ENCODE results near the gene RGS3. TPM values are rescaled to one million over a fixed set of nuclear protein-coding genes. Genes with fewer than 3 reads are reported as not detected.

RGS3 gene
- total RNA-seq, 1 experiment from 2014 or later: 148 TPM

GRCh38 chr9:113600023-113600823 lies 136.7 kb downstream of the RGS3 start:
- peaks cover 33% of the 10 kb centered on the region for H3K36me3 ChIP-seq
- no peaks in the 10 kb centered on the region for H3K9me3 ChIP-seq
- DNase-seq: peak; percentile 92
- no peak overlapping the region for H3K4me3 ChIP-seq
- H3K27me3 ChIP-seq: no peaks in the 10 kb centered on the region

GRCh38 chr9:113600871-113601614 lies 137.5 kb downstream of the RGS3 start:
- DNase-seq: no peak
- peaks cover 24% of the 10 kb centered on the region for H3K36me3 ChIP-seq
- no peaks in the 10 kb centered on the region for H3K27me3 ChIP-seq
- no peak overlapping the region for H3K4me3 ChIP-seq
- H3K9me3 ChIP-seq: no peaks in the 10 kb centered on the region

- Histone ChIP-seq H3K27me3 (no peaks in the 10 kb centered on the region), H3K36me3 (peaks cover 18% of the 10 kb centered on the region), H3K4me3 (no peak overlapping the region), H3K9me3 (no peaks in the 10 kb centered on the region)
- no peak for DNase-seq
Observed at GRCh38 chr9:113601656-113602055, 138.1 kb downstream of the RGS3 start.

- Histone ChIP-seq H3K4me3 (no peak overlapping the region), H3K27me3 (no peaks in the 10 kb centered on the region), H3K9me3 (no peaks in the 10 kb centered on the region), H3K36me3 (peaks cover 11% of the 10 kb centered on the region)
- DNase-seq: peak; percentile 97
Observed at GRCh38 chr9:113602126-113603047, 138.9 kb downstream of the RGS3 start.

- H3K4me3 ChIP-seq: no peak overlapping the region
- H3K36me3 ChIP-seq: peaks cover 5% of the 10 kb centered on the region
- H3K9me3 ChIP-seq: no peaks in the 10 kb centered on the region
- H3K27me3 ChIP-seq: no peaks in the 10 kb centered on the region
- no peak for DNase-seq
Observed at GRCh38 chr9:113603048-113603375, 139.5 kb downstream of the RGS3 start.

- no peak for DNase-seq
- H3K36me3 ChIP-seq: no peaks in the 10 kb centered on the region; the same call in 1 of the 2 replicates
- no peak overlapping the region for H3K4me3 ChIP-seq
- no peaks in the 10 kb centered on the region for H3K27me3 ChIP-seq
- H3K9me3 ChIP-seq: no peaks in the 10 kb centered on the region
Observed at GRCh38 chr9:113603773-113604172, 140.2 kb downstream of the RGS3 start.

- no peak for DNase-seq
- Histone ChIP-seq H3K9me3 (no peaks in the 10 kb centered on the region), H3K27me3 (no peaks in the 10 kb centered on the region), H3K4me3 (no peak overlapping the region), H3K36me3 (no peaks in the 10 kb centered on the region; the same call in 1 of the 2 replicates)
Observed at GRCh38 chr9:113604393-113604792, 140.9 kb downstream of the RGS3 start.

GRCh38 chr9:113606510-113606909 lies 143.0 kb downstream of the RGS3 start:
- no peak for DNase-seq
- H3K27me3 ChIP-seq: no peaks in the 10 kb centered on the region
- no peak overlapping the region for H3K4me3 ChIP-seq
- H3K9me3 ChIP-seq: no peaks in the 10 kb centered on the region
- H3K36me3 ChIP-seq: no peaks in the 10 kb centered on the region

GRCh38 chr9:113608082-113608685 lies 144.7 kb downstream of the RGS3 start:
- Histone ChIP-seq H3K36me3 (no peaks in the 10 kb centered on the region), H3K27me3 (no peaks in the 10 kb centered on the region), H3K9me3 (no peaks in the 10 kb centered on the region), H3K4me3 (no peak overlapping the region)
- DNase-seq: no peak

GRCh38 chr9:113609562-113610318 lies 146.2 kb downstream of the RGS3 start:
- no peaks in the 10 kb centered on the region for H3K27me3 ChIP-seq
- DNase-seq: no peak
- H3K36me3 ChIP-seq: no peaks in the 10 kb centered on the region
- H3K9me3 ChIP-seq: no peaks in the 10 kb centered on the region
- no peak overlapping the region for H3K4me3 ChIP-seq

GRCh38 chr9:113611461-113612215 lies 148.1 kb downstream of the RGS3 start:
- Histone ChIP-seq H3K4me3 (no peak overlapping the region), H3K36me3 (no peaks in the 10 kb centered on the region), H3K9me3 (no peaks in the 10 kb centered on the region), H3K27me3 (no peaks in the 10 kb centered on the region)
- no peak for DNase-seq

- DNase-seq: no peak
- Histone ChIP-seq H3K4me3 (no peak overlapping the region), H3K36me3 (no peaks in the 10 kb centered on the region), H3K27me3 (no peaks in the 10 kb centered on the region), H3K9me3 (no peaks in the 10 kb centered on the region)
Observed at GRCh38 chr9:113612216-113612747, 148.8 kb downstream of the RGS3 start.

- Histone ChIP-seq H3K4me3 (no peak overlapping the region), H3K36me3 (no peaks in the 10 kb centered on the region), H3K27me3 (no peaks in the 10 kb centered on the region), H3K9me3 (no peaks in the 10 kb centered on the region)
- no peak for DNase-seq
Observed at GRCh38 chr9:113612828-113613227, 149.3 kb downstream of the RGS3 start.

GRCh38 chr9:113613815-113614413 lies 150.4 kb downstream of the RGS3 start:
- no peaks in the 10 kb centered on the region for H3K9me3 ChIP-seq
- H3K4me3 ChIP-seq: no peak overlapping the region
- no peaks in the 10 kb centered on the region for H3K27me3 ChIP-seq
- DNase-seq: no peak
- no peaks in the 10 kb centered on the region for H3K36me3 ChIP-seq
